GM06990 (cell line): ENCODE results near the gene TOGARAM2.

Experiments
- DNase-seq: peaks from one replicate; pipeline ENCODE4 v3.0.0-alpha.2; 2011; ENCODE audit not compliant: insufficient read length; ENCODE audit errors: extremely low read depth
- H3K27me3 ChIP-seq: replicated peaks from 2 replicates; pipeline ENCODE4 v1.6.0; 2011; ENCODE audit warnings: low read length; ENCODE audit not compliant: control insufficient read depth, insufficient read depth
- H3K36me3 ChIP-seq: 2 replicates; pipeline ENCODE4 v1.5.1; 2011; ENCODE audit warnings: low read length; ENCODE audit not compliant: control insufficient read depth, insufficient read depth
- H3K4me3 ChIP-seq: replicated peaks from 2 replicates; pipeline ENCODE4 v1.5.1; 2011; ENCODE audit warnings: low read depth, mild to moderate bottlenecking, control low read depth, low read length
- CTCF ChIP-seq: IDR thresholded peaks from 2 replicates; pipeline ENCODE4 v1.5.1; 2011; ENCODE audit warnings: low read length, control low read depth, mild to moderate bottlenecking, inconsistent platforms; ENCODE audit not compliant: insufficient read depth, poor library complexity, severe bottlenecking

The TOGARAM2 gene

GRCh38 chr2:29044459-29044858, 63.4 kb downstream of the TOGARAM2 start:
- no peaks in the 10 kb centered on the region for H3K36me3 ChIP-seq
- no peak overlapping the region for H3K4me3 ChIP-seq
- TF ChIP-seq CTCF, result no peak
- no peaks in the 10 kb centered on the region for H3K27me3 ChIP-seq
- no peak for DNase-seq

- Histone ChIP-seq H3K27me3 (no peaks in the 10 kb centered on the region), H3K36me3 (no peaks in the 10 kb centered on the region), H3K4me3 (no peak overlapping the region)
- DNase-seq, result no peak
- TF ChIP-seq CTCF, result no peak
These were observed 65.2 kb downstream of the TOGARAM2 start for GRCh38 chr2:29046321-29046720.

- H3K27me3 ChIP-seq, result no peaks in the 10 kb centered on the region
- TF ChIP-seq CTCF, result no peak
- no peak for DNase-seq
- H3K36me3 ChIP-seq, result no peaks in the 10 kb centered on the region
- no peak overlapping the region for H3K4me3 ChIP-seq
These were observed 66.2 kb downstream of the TOGARAM2 start for GRCh38 chr2:29047083-29047845.

- Histone ChIP-seq H3K27me3 (no peaks in the 10 kb centered on the region), H3K4me3 (no peak overlapping the region), H3K36me3 (no peaks in the 10 kb centered on the region)
- no peak for TF ChIP-seq CTCF
- DNase-seq, result no peak
These were observed 69.5 kb downstream of the TOGARAM2 start for GRCh38 chr2:29050591-29050990.

GRCh38 chr2:29051730-29052129, 70.6 kb downstream of the TOGARAM2 start:
- no peaks in the 10 kb centered on the region for H3K27me3 ChIP-seq
- DNase-seq, result no peak
- TF ChIP-seq CTCF, result no peak
- H3K4me3 ChIP-seq, result no peak overlapping the region
- H3K36me3 ChIP-seq, result no peaks in the 10 kb centered on the region

- TF ChIP-seq CTCF, result no peak
- Histone ChIP-seq H3K4me3 (no peak overlapping the region), H3K27me3 (no peaks in the 10 kb centered on the region), H3K36me3 (no peaks in the 10 kb centered on the region)
- DNase-seq, result no peak
These were observed 71.7 kb downstream of the TOGARAM2 start for GRCh38 chr2:29052807-29053206.
